ENCODE data around the gene IL10. TPM values are rescaled to one million over a fixed set of nuclear protein-coding genes. Genes with fewer than 3 reads are reported as not detected.
A peak's percentile ranks its signal among the peaks of the same experiment; 100 is the strongest.
"Not testable (repeated sequence)": the region's sequence is repeated elsewhere in the genome, so short reads cannot be mapped to it uniquely, and the experiment has no call there.

The IL10 gene
- polyA plus RNA-seq, 3 donors, result 4.1 to 68.1 (median 7.8) TPM

GRCh38 chr1:206779638-206780037, 7.3 kb upstream of the IL10 start:
- H3K4me3 Mint-ChIP-seq, result no peak overlapping the region
- H3K79me2 ChIP-seq (ENCODE audit: insufficient read depth, low read length), result no peaks in the 10 kb centered on the region
- peaks cover 32% of the 10 kb centered on the region for H3K4me1 Mint-ChIP-seq
- H3K4me3 ChIP-seq (replicated peaks in 1 of 3; ENCODE audit: low read depth in 2 of 3, low read length in 3 of 3), result peak overlapping the region in 1 of 3 experiments; percentile 4
- no peak overlapping the region for H3K27ac ChIP-seq (ENCODE audit: low read depth in 1 of 2, low read length in 2 of 2)
- H3K27me3 ChIP-seq (ENCODE audit: control insufficient read depth in 2 of 2, insufficient read depth in 2 of 2, low read length in 2 of 2), result no peaks in the 10 kb centered on the region
- intact Hi-C loops (cut with micrococcal nuclease), result loop anchor here in 1 of 2 donors (10.0 kb wide), 1 partner anchor 55 kb away; no protein-coding TSS in a partner anchor
- H4K20me1 ChIP-seq (ENCODE audit: insufficient read depth, low read length), result no peaks in the 10 kb centered on the region
- peaks cover 42 to 47% of the 10 kb centered on the region in 2 donors for H3K4me1 ChIP-seq (ENCODE audit: control insufficient read depth in 1 of 2, insufficient read depth in 2 of 2, low read length in 2 of 2)
- no peak overlapping the region for H3K9ac ChIP-seq (ENCODE audit: insufficient read depth, low read length, poor library complexity, severe bottlenecking)
- peak overlapping the region; percentile 26 for H3K4me2 ChIP-seq (replicated peaks; ENCODE audit: extremely low read depth, low read length, poor library complexity, severe bottlenecking)
- H3K9me3 Mint-ChIP-seq, result no peaks in the 10 kb centered on the region
- peaks cover 0 to 1% (median 0%) of the 10 kb centered on the region in 3 donors for H3K27me3 Mint-ChIP-seq (ENCODE audit: low read depth in 3 of 3)
- H3K36me3 ChIP-seq (replicated peaks in 1 of 2; ENCODE audit: control insufficient read depth in 1 of 2, insufficient read depth in 2 of 2, low read length in 2 of 2), result no peaks in the 10 kb centered on the region
- H3K27ac Mint-ChIP-seq, result no peak overlapping the region
- no peak for TF ChIP-seq CTCF (IDR thresholded peaks at IDR 0.05)
- peak in 2 of 3 donors; percentile 40 to 47 for DNase-seq
- H3K36me3 Mint-ChIP-seq, result peaks cover 0 to 4% of the 10 kb centered on the region in 2 donors
- H2AFZ ChIP-seq (ENCODE audit: insufficient read depth, low read depth, low read length, poor library complexity, severe bottlenecking), result no peak overlapping the region
- no peaks in the 10 kb centered on the region for H3K9me3 ChIP-seq (replicated peaks in 1 of 2; ENCODE audit: control insufficient read depth in 1 of 2, insufficient read depth in 1 of 2, low read length in 2 of 2)
- 0% methylated on average over 2 of the region's 2 CpGs for WGBS (ENCODE audit: insufficient coverage)

GRCh38 chr1:206778911-206779310, 6.6 kb upstream of the IL10 start:
- Histone ChIP-seq H3K4me1 (ENCODE audit: control insufficient read depth in 1 of 2, insufficient read depth in 2 of 2, low read length in 2 of 2) (peaks cover 50 to 53% of the 10 kb centered on the region in 2 donors), H3K4me3 (replicated peaks in 1 of 3; ENCODE audit: low read depth in 2 of 3, low read length in 3 of 3) (peak overlapping the region in 1 of 3 experiments; percentile 4)
- H3K4me3 Mint-ChIP-seq; H2AFZ ChIP-seq (ENCODE audit: insufficient read depth, low read depth, low read length, poor library complexity, severe bottlenecking); H3K36me3 Mint-ChIP-seq; H3K9me3 ChIP-seq (replicated peaks in 1 of 2; ENCODE audit: control insufficient read depth in 1 of 2, insufficient read depth in 1 of 2, low read length in 2 of 2); H3K27me3 ChIP-seq (ENCODE audit: control insufficient read depth in 2 of 2, insufficient read depth in 2 of 2, low read length in 2 of 2); H3K36me3 ChIP-seq (replicated peaks in 1 of 2; ENCODE audit: control insufficient read depth in 1 of 2, insufficient read depth in 2 of 2, low read length in 2 of 2); H3K79me2 ChIP-seq (ENCODE audit: insufficient read depth, low read length); H4K20me1 ChIP-seq (ENCODE audit: insufficient read depth, low read length); H3K27me3 Mint-ChIP-seq (ENCODE audit: low read depth in 3 of 3); H3K9ac ChIP-seq (ENCODE audit: insufficient read depth, low read length, poor library complexity, severe bottlenecking); H3K9me3 Mint-ChIP-seq; H3K27ac ChIP-seq (ENCODE audit: low read depth in 1 of 2, low read length in 2 of 2); DNase-seq; H3K27ac Mint-ChIP-seq; H3K4me2 ChIP-seq (replicated peaks; ENCODE audit: extremely low read depth, low read length, poor library complexity, severe bottlenecking): not testable (repeated sequence)
- intact Hi-C loops (cut with micrococcal nuclease), result loop anchor here in 1 of 2 donors (10.0 kb wide), 1 partner anchor 56 kb away; no protein-coding TSS in a partner anchor
- peaks cover 35% of the 10 kb centered on the region for H3K4me1 Mint-ChIP-seq
- 100% methylated on average over 6 of the region's 6 CpGs for WGBS (ENCODE audit: insufficient coverage)
